Hepatocyte (in vitro differentiated cells): Measurements from ENCODE around the gene PROZ. TPM values are rescaled to one million over a fixed set of nuclear protein-coding genes. Genes with fewer than 3 reads are reported as not detected.
A peak's percentile ranks its signal among the peaks of the same experiment; 100 is the strongest.

Experiments used
- DNase-seq: peaks from one replicate; pipeline ENCODE4 v3.0.0-alpha.2; 2016; ENCODE audit warnings: low spot score
- H2AFZ ChIP-seq: fragments of 200-600 bp; sonication (generic); 2 replicates; pipeline ENCODE4 v1.6.0; 2016; ENCODE audit warnings: antibody characterized with exemption, mild to moderate bottlenecking
- H3K27ac ChIP-seq: fragments of 200-600 bp; sonication (generic); 2 replicates; pipeline ENCODE4 v1.5.1; 2016; ENCODE audit warnings: mild to moderate bottlenecking
- H3K27me3 ChIP-seq: fragments of 200-600 bp; sonication (generic); 2 replicates; pipeline ENCODE4 v1.6.1; 2016
- H3K36me3 ChIP-seq: fragments of 200-600 bp; sonication (generic); replicated peaks from 2 replicates; pipeline ENCODE4 v1.5.1; 2016; ENCODE audit warnings: low read depth; ENCODE audit not compliant: insufficient read depth
- H3K4me1 ChIP-seq: fragments of 200-600 bp; sonication (generic); 2 replicates; pipeline ENCODE4 v1.5.1; 2016; ENCODE audit warnings: mild to moderate bottlenecking, moderate library complexity; ENCODE audit not compliant: insufficient read depth
- H3K4me2 ChIP-seq: fragments of 200-600 bp; sonication (generic); 2 replicates; pipeline ENCODE4 v1.6.0; 2016
- H3K4me3 ChIP-seq: fragments of 200-600 bp; sonication (generic); 2 replicates; pipeline ENCODE4 v1.5.1; 2016; ENCODE audit warnings: mild to moderate bottlenecking
- H3K79me2 ChIP-seq: fragments of 200-600 bp; sonication (generic); 2 replicates; pipeline ENCODE4 v1.6.0; 2017; ENCODE audit warnings: mild to moderate bottlenecking
- H3K9me2 ChIP-seq: fragments of 200-600 bp; sonication (generic); replicated peaks from 2 replicates; pipeline ENCODE4 v1.6.0; 2017; ENCODE audit warnings: mild to moderate bottlenecking; ENCODE audit not compliant: insufficient read depth
- H3K9me3 ChIP-seq: fragments of 200-600 bp; sonication (generic); 2 replicates; pipeline ENCODE4 v1.5.1; 2016; ENCODE audit warnings: low read depth, mild to moderate bottlenecking
- H4K20me1 ChIP-seq: fragments of 200-600 bp; sonication (generic); 2 replicates; pipeline ENCODE4 v1.6.0; 2016; ENCODE audit warnings: mild to moderate bottlenecking; ENCODE audit not compliant: insufficient read depth, poor library complexity, severe bottlenecking
- CTCF ChIP-seq: fragments of 200-600 bp; sonication (generic); IDR thresholded peaks from 2 replicates; pipeline ENCODE4 v1.5.1; 2016; ENCODE audit warnings: antibody characterized with exemption, mild to moderate bottlenecking; ENCODE audit not compliant: poor library complexity
- EZH2 ChIP-seq: fragments of 200-600 bp; sonication (generic); IDR thresholded peaks from 2 replicates; pipeline ENCODE4 v1.6.1; 2016; ENCODE audit warnings: antibody characterized with exemption, mild to moderate bottlenecking, borderline replicate concordance
- EZH2phosphoT487 ChIP-seq: fragments of 200-600 bp; sonication (generic); IDR thresholded peaks from one replicate; pipeline ENCODE4 v1.6.1; 2018; ENCODE audit warnings: antibody characterized with exemption, mild to moderate bottlenecking, low read depth, moderate library complexity; ENCODE audit not compliant: unreplicated experiment, severe bottlenecking
- WGBS: methylation state at CpG from one replicate; pipeline ENCODE4 v1.1.6; 2016; ENCODE audit warnings: low lambda C conversion rate; ENCODE audit errors: missing lambda C conversion rate; 5-methylcytosine and 5-hydroxymethylcytosine counted together
- polyA plus RNA-seq: library from polyadenylated mRNA; unstranded; fragments of >200 nt; fragmentation: Nextera tagmentation; extraction: Ambion mirVana; gene quantifications from 2 replicates; pipeline ENCODE4 v1.2.1, GENCODE V29; 2016
- total RNA-seq: library from RNA; depleted of rRNA; stranded (reverse); fragments of >200 nt; gene quantifications from 2 replicates; pipeline ENCODE4 v1.2.3, GENCODE V29; 2014

Gene PROZ
- total and polyA plus RNA-seq, 2 experiments from 2014 or later = 4.7 TPM

GRCh38 chr13:113209336-113209758 lies 50.9 kb downstream of the PROZ start, which contains the start of gene CUL4A:
TSS of gene CUL4A (plus strand) at chr13:113209613. CDS start at chr13:113209628, 15 bp downstream.
- Histone ChIP-seq H3K27me3 (no peaks in the 10 kb centered on the region), H4K20me1 (peaks cover 41% of the 10 kb centered on the region), H3K9me2 (no peaks in the 10 kb centered on the region), H3K4me1 (peaks cover 18% of the 10 kb centered on the region), H3K4me2 (peak within 1 kb of the TSS; percentile 94), H3K79me2 (peaks cover 85% of the 10 kb centered on the region), H3K36me3 (no peaks in the 10 kb centered on the region), H2AFZ (peak within 1 kb of the TSS; percentile 99), H3K9me3 (no peaks in the 10 kb centered on the region), H3K27ac (peak within 1 kb of the TSS; percentile 100), H3K4me3 (peak within 1 kb of the TSS; percentile 100)
- 0% methylated on average over 9 of the region's 66 CpGs for WGBS
- TF ChIP-seq EZH2phosphoT487 = no peak
- no peak for TF ChIP-seq EZH2
- no peak for TF ChIP-seq CTCF
- DNase-seq = peak; percentile 92

- Histone ChIP-seq H3K4me2 (peak overlapping the region; percentile 83), H3K27ac (peak overlapping the region; percentile 100), H3K9me2 (no peaks in the 10 kb centered on the region), H3K27me3 (no peaks in the 10 kb centered on the region), H2AFZ (peak overlapping the region; percentile 87), H3K9me3 (no peaks in the 10 kb centered on the region), H3K36me3 (no peaks in the 10 kb centered on the region), H3K4me1 (peaks cover 18% of the 10 kb centered on the region), H4K20me1 (peaks cover 47% of the 10 kb centered on the region), H3K79me2 (peaks cover 85% of the 10 kb centered on the region), H3K4me3 (peak overlapping the region; percentile 38)
- peak; percentile 82 for DNase-seq
- TF ChIP-seq EZH2 (no peak), EZH2phosphoT487 (no peak), CTCF (no peak)
- WGBS = under 1% methylated on average over 37 of the region's 67 CpGs
These were observed 51.4 kb downstream of the PROZ start for GRCh38 chr13:113209759-113210421.

GRCh38 chr13:113210833-113211232 lies 52.4 kb downstream of the PROZ start:
- Histone ChIP-seq H4K20me1 (peaks cover 56% of the 10 kb centered on the region), H2AFZ (no peak overlapping the region), H3K36me3 (no peaks in the 10 kb centered on the region), H3K9me2 (no peaks in the 10 kb centered on the region), H3K9me3 (no peaks in the 10 kb centered on the region), H3K4me1 (peaks cover 18% of the 10 kb centered on the region), H3K4me3 (peak overlapping the region; percentile 38), H3K79me2 (peaks cover 85% of the 10 kb centered on the region), H3K27ac (no peak overlapping the region), H3K4me2 (peak overlapping the region; percentile 83), H3K27me3 (no peaks in the 10 kb centered on the region)
- 96% methylated on average over 6 of the region's 6 CpGs for WGBS
- no peak for DNase-seq
- no peak for TF ChIP-seq CTCF
